Measurements from ENCODE around the gene SDSL. TPM values are rescaled to one million over a fixed set of nuclear protein-coding genes. Genes with fewer than 3 reads are reported as not detected.

The SDSL gene
- total RNA-seq, 1 donor from 2014 or later = 0.89 TPM

DNA sequence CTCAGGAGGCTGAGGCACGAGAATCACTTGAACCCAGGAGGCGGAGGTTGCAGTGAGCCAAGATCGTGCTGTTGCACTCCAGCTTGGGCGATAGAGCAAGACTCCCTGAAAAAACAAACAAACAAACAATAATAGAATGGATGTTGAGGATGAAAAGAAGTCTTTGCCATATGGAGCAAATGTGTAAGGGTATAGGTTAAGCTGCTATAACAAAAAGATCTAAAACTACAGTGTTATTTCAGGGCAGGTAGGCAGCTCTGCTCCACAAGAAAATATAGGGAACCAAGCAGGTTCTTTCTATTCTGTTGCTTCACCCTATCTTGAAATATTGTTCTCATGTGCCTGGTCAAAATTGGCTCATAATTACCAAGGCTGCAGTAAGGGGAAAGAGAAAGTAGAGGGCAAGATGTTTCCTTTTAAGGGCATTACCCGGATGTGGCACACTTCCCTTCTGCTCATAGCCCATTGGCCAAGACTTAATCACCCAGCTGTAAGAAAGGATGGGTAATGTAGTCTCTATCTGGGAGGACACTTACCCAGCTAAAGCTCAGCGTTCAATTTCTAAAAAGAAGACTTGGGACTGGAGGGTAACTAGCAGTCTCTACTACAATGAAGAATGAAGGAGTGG is 23.5 kb downstream of the SDSL start:
- intact Hi-C loops (cut with micrococcal nuclease) = no loop called here

GRCh38 chr12:113448873-113449272 is 26.7 kb downstream of the SDSL start:
- intact Hi-C loops (cut with micrococcal nuclease) = no loop called here

DNA sequence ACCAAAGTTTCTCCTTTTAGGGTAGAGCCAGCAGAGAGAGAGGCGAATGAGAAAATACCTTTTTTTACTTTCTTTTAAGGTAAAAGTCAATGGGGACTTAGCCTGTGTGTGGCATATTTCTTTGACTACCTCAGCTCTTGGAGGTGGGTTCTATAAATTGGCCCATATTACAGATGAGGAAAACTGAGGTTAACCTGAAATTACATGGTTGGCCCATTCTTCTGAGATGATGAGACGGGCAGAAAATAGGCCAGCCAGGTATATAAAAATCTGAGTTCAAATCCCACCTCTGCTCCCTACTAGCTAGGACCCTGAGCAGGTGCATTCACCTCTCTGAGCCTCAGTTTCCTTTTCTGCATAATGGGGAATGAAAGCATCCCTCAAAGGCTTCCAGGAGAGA is 27.1 kb downstream of the SDSL start:
- intact Hi-C loops (cut with micrococcal nuclease) = no loop called here

- intact Hi-C loops (cut with micrococcal nuclease) = no loop called here
Observed at GRCh38 chr12:113449839-113450238, 27.7 kb downstream of the SDSL start.

GRCh38 chr12:113452458-113452857 is 30.3 kb downstream of the SDSL start:
- intact Hi-C loops (cut with micrococcal nuclease) = no loop called here

DNA sequence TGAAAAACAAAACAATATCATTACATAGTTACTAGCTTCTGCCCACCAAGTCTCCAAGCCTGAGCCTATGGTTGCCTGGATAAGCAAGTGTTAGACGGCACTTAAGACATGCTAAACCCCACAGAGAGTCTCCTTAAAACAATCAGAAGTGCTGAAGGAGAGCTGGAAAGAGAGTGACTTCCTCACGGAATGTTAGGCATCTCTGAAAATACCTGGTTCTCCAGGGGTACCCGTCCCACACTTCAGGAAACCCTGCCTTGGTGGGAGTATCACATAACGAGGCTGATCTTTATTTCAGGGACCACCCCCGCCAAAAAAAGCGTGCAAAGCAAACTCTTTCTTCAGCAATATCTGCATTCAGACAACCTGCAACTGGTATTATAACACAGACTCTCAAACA is 31.1 kb downstream of the SDSL start:
- intact Hi-C loops (cut with micrococcal nuclease) = no loop called here

- intact Hi-C loops (cut with micrococcal nuclease) = no loop called here
Observed at GRCh38 chr12:113456199-113456598, 34.0 kb downstream of the SDSL start.

- intact Hi-C loops (cut with micrococcal nuclease) = no loop called here
Observed at GRCh38 chr12:113456761-113457160, 34.6 kb downstream of the SDSL start.

- intact Hi-C loops (cut with micrococcal nuclease) = no loop called here
Observed at GRCh38 chr12:113457185-113457584, 35.0 kb downstream of the SDSL start.

DNA sequence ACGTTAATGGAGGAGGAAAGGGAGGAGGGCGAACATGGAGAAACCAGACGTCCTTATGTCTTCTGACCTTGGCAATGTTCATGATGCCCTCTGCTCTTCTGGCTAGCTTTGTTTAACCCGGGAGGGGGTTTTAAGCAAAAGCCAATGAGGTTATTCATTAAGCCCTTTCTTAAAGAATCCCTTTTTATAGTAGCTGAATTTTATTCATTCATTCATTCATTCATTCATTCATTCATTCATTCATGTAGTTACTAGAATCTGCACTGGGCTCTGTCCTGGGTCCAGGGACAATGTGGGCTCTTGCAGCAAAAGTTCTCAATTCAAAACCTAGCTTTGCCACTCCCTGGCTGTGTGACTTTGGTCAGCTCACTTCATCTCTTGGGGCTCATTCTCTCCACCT is 35.5 kb downstream of the SDSL start:
- intact Hi-C loops (cut with micrococcal nuclease) = no loop called here

DNA sequence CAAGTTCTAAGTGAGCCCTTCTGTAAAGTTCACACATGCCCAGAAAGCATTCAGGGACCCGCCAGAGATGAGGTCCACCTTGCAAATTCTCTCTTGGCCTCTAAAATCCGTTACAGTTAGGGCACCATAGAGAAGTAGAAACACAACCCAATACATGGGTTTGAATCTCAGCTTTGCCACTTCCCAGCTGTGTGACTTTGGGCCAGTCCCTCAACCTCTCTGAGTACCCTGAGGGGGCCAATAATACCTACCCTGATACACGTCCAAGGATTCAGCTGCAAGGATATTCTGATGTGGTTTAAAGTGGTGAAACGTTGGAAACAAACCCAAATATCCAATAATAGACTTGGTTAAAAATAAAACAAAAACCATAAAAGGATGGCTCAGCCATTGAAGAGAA is 37.8 kb downstream of the SDSL start:
- intact Hi-C loops (cut with micrococcal nuclease) = no loop called here

DNA sequence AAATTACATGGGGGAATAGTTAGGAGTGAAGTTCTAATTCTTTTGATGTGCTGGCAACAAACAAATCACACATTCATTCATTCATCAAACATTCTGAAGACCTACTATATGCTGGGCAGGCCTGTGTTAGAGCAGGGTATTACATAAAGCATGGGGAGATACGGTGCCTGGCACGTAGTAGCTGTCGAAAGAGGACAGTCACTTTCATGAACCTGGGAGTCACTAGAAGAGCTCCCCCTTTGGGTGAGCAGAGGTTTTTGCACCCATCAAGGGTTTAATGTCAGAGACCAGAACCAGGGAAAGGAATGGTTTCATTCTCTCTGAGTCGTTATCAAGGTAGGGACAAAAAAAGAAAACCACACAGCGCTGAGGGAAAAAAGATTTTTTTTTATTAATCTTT is 39.5 kb downstream of the SDSL start:
- intact Hi-C loops (cut with micrococcal nuclease) = no loop called here

- intact Hi-C loops (cut with micrococcal nuclease) = no loop called here
Observed at GRCh38 chr12:113462117-113462774, 40.1 kb downstream of the SDSL start.

DNA sequence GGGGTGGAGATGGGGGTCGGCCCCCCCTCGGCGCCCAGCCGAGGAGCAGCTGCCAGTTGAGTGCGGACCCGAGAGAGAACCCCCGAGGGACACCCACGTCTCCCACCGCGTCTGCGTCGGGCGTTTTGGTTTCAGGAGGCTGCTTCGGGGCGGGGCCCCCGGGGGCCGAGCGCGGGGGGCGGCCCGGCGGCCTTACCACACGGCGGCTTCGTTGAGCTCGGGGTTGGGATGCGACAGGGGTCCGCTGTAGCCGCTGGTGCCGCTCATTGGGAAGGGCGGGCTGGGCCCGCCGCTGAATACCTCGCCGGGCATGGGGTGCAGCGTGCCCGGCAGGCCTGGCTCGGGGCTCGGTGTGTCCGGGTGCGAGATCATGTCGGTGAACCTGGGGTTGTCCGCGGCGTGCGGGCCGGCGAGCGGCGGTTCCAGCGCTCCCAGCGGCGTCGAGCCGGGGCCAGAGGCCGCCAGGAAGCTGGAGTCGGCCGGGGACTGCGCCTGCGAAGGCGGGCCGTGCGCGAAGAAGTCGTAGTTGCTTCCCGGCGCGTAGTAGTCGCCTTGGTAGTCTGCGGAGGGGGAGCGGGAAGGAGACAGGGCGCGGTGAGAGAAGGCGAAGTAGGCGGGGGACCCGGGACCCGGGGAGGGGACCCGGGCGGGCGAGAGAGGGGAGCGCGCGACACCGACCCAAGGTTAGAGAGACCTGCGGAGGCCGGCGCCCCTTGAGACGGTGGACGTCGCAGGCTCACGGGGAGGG is 41.0 kb downstream of the SDSL start:
- intact Hi-C loops (cut with micrococcal nuclease) = no loop called here

- intact Hi-C loops (cut with micrococcal nuclease) = loop anchor here (2.0 kb wide), 1 partner anchor 941 kb away; no protein-coding TSS in a partner anchor
Observed at GRCh38 chr12:113463746-113464451, 41.7 kb downstream of the SDSL start.

DNA sequence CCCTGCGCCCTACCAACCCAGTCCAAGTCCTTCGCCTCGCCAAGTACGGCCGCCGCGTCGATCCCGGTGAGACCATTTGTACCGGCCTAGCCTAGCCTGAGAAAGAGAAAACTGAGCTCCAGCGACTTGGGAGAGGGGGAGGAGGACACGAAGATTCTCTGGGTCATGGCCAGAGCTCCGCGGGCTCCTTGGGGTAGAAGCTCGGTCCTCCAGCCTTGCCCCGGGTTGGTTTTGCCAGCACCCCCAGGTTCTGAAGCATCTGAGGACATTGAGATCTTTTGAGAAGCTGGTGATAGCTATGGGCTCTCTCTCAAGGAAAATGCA is 42.2 kb downstream of the SDSL start:
- intact Hi-C loops (cut with micrococcal nuclease) = loop anchor here (2.0 kb wide), 1 partner anchor 940 kb away; no protein-coding TSS in a partner anchor

- intact Hi-C loops (cut with micrococcal nuclease) = loop anchor here (2.0 to 5.0 kb wide), 3 partner anchors 940 to 1217 kb away; partner anchors contain the start of gene TBX3
Observed at GRCh38 chr12:113464852-113465719, 42.9 kb downstream of the SDSL start.

- intact Hi-C loops (cut with micrococcal nuclease) = loop anchor here (2.0 to 5.0 kb wide), 3 partner anchors 939 to 1216 kb away; partner anchors contain the start of gene TBX3
Observed at GRCh38 chr12:113465808-113466453, 43.8 kb downstream of the SDSL start.

- intact Hi-C loops (cut with micrococcal nuclease) = loop anchor here (5.0 kb wide), 2 partner anchors 981 to 1216 kb away; partner anchors contain the start of gene TBX3
Observed at GRCh38 chr12:113466454-113467141, 44.4 kb downstream of the SDSL start.

GRCh38 chr12:113467142-113467501 is 44.9 kb downstream of the SDSL start:
- intact Hi-C loops (cut with micrococcal nuclease) = loop anchor here (5.0 kb wide), 2 partner anchors 980 to 1215 kb away; partner anchors contain the start of gene TBX3

Measured in T-helper 2 cell treated with Interferon-gamma antibody and Interleukin-4, amounts not matched to agents 100 ng/mL and 5 ng/mL, for 36 hours (primary cell).